Stomach (tissue), 4 donors: ENCODE data around the gene SLAMF9.

Experiments
- POLR2A ChIP-seq, 4 donors: fragments of 450-650 bp; IDR thresholded peaks; one replicate each; pipeline ENCODE4 v1.6.1; 2016; ENCODE audit warnings: antibody characterized with exemption in 4 of 4, control low read depth in 2 of 4, mild to moderate bottlenecking in 1 of 4, moderate library complexity in 1 of 4
- POLR2AphosphoS5 ChIP-seq, 3 donors: sonication (generic); formaldehyde crosslinking; IDR thresholded peaks; one replicate each; pipeline ENCODE4 v1.6.1; 2016; ENCODE audit warnings: antibody characterized with exemption in 3 of 3
- TF ChIP-seq, protein P1 (sequence below), 7 experiments: fragments of 450-650 bp in 4 of 7; fragments of 200-600 bp in 3 of 7; sonication (generic) in 3 of 7; IDR thresholded peaks; one replicate each; pipeline ENCODE4 v1.5.1; 2016 to 2019; ENCODE audit warnings: antibody characterized with exemption in 7 of 7, control low read depth in 2 of 7, mild to moderate bottlenecking in 1 of 7

DNA sequence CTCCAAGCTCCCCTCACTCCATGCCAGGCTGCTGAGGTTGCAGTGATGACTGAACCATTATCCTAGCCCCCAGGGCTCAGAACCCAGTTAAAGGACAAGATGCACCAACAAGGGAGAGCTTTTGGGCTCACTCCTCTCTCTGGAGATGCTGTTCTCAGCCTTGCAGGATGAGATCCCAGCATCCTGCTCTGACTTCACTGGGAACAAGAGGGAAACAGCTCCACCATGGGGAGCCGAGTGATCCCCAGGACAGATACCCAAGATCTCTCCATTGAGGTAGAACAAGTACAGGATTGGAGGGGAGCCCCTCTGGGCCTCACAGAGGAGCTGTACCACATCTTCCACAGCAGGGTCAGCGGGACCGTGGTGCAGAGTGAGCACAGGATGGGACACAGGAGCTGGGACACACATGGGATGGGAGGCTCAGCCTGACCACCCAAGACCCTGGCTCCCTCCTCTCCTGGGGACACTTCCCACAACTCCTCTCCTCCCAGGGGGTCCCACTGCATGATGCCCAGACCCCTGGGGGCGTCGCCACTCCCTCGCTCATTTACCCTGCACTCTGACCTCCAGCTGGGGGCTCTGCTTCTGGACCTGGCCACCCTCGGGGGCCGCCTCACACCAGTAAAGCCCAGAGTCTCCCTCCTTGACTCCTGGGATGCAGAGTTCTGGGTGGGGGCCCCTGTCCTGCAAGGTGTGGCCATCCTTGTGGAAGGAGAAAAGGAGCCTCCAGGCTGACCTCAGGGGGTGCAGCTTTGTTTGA is 18.6 kb upstream of the SLAMF9 start:
- TF ChIP-seq POLR2AphosphoS5 (IDR thresholded peaks at IDR 0.05) (no peak), POLR2A (IDR thresholded peaks at IDR 0.05) (no peak)
- TF ChIP-seq, protein P1, sequence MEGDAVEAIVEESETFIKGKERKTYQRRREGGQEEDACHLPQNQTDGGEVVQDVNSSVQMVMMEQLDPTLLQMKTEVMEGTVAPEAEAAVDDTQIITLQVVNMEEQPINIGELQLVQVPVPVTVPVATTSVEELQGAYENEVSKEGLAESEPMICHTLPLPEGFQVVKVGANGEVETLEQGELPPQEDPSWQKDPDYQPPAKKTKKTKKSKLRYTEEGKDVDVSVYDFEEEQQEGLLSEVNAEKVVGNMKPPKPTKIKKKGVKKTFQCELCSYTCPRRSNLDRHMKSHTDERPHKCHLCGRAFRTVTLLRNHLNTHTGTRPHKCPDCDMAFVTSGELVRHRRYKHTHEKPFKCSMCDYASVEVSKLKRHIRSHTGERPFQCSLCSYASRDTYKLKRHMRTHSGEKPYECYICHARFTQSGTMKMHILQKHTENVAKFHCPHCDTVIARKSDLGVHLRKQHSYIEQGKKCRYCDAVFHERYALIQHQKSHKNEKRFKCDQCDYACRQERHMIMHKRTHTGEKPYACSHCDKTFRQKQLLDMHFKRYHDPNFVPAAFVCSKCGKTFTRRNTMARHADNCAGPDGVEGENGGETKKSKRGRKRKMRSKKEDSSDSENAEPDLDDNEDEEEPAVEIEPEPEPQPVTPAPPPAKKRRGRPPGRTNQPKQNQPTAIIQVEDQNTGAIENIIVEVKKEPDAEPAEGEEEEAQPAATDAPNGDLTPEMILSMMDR (IDR thresholded peaks at IDR 0.05): no peak
